ENCODE data around the gene VWC2.

DNA sequence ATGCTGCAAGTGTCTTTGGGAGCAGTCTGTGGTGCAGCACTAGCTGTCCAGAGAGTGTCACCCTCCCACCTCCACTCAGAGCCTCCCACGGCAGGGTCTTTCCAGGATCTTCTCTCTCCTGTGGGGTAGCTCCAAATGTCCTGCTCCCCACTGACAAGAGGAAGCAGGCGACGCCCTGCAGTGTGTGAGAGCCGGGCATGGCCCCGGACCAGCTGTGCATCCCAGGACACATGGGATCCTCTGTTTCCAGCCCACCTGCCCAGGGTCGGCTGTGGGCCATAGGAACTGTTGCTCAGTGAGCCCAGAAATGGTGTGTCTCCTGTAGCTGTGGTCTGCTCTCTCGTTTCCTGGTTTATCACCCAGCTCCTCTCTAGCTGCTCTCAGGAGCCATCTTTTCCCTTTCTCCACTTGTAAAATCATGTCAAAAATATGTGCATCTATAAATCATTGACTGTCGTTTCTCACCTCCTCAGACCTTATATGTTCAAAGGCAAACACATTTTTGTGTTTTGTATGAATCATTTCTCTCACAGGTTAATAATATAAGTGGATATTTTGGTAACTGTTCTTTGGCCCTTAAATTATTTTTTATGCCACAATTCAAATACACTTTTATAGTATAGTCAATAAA, 74.9 kb downstream of the VWC2 start:
- TF ChIP-seq, protein P1, sequence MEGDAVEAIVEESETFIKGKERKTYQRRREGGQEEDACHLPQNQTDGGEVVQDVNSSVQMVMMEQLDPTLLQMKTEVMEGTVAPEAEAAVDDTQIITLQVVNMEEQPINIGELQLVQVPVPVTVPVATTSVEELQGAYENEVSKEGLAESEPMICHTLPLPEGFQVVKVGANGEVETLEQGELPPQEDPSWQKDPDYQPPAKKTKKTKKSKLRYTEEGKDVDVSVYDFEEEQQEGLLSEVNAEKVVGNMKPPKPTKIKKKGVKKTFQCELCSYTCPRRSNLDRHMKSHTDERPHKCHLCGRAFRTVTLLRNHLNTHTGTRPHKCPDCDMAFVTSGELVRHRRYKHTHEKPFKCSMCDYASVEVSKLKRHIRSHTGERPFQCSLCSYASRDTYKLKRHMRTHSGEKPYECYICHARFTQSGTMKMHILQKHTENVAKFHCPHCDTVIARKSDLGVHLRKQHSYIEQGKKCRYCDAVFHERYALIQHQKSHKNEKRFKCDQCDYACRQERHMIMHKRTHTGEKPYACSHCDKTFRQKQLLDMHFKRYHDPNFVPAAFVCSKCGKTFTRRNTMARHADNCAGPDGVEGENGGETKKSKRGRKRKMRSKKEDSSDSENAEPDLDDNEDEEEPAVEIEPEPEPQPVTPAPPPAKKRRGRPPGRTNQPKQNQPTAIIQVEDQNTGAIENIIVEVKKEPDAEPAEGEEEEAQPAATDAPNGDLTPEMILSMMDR (IDR thresholded peaks at IDR 0.05) = no peak
- no peak for TF ChIP-seq POLR2A (IDR thresholded peaks at IDR 0.05)

Measured in lower leg skin (tissue), 3 donors.